ENCODE data around the gene AKIRIN2. TPM values are rescaled to one million over a fixed set of nuclear protein-coding genes. Genes with fewer than 3 reads are reported as not detected.
A peak's percentile ranks its signal among the peaks of the same experiment; 100 is the strongest.

AKIRIN2 gene
- total and polyA plus RNA-seq, 7 donors, result 16.6 to 40.2 (median 19.3) TPM

DNA sequence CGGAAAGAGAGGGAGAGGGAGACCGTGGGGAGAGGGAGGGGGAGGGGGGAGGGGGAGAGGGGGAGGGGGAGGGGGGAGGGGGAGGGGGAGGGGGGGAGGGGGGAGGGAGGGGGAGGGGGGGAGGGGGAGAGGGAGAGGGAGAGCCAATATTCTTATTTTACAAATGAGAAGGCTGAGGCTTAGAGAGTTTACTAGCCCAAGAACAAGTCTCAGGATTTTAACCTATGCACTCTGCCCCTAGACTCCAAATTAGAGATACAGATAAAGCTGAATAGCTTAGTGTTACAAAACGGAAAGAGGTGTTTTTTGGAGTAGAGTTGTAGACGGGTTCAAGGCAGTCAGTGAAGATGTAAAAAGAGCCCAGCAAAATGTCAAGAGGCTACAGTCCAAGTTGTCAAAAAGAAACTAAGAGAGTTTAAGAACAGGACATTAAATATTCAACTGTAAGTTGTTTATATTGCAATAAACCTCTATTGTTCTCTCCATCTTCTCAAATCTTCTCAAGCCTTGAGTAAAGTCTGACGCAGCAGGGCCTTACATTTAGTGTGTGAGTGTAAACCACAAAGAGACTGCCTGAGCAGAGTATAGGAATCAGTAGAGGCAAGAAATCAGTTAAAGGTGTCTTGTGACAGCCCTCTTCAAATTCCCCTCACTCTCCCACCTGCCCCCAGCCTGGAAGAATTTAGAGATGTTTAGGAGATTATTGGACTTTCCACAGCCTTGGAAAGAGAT lies 34.9 kb upstream of the AKIRIN2 start:
- TF ChIP-seq POLR2AphosphoS5 (IDR thresholded peaks at IDR 0.05) (no peak), POLR2A (IDR thresholded peaks at IDR 0.05) (no peak), EP300 (IDR thresholded peaks at IDR 0.05) (no peak)
- TF ChIP-seq, protein P1, sequence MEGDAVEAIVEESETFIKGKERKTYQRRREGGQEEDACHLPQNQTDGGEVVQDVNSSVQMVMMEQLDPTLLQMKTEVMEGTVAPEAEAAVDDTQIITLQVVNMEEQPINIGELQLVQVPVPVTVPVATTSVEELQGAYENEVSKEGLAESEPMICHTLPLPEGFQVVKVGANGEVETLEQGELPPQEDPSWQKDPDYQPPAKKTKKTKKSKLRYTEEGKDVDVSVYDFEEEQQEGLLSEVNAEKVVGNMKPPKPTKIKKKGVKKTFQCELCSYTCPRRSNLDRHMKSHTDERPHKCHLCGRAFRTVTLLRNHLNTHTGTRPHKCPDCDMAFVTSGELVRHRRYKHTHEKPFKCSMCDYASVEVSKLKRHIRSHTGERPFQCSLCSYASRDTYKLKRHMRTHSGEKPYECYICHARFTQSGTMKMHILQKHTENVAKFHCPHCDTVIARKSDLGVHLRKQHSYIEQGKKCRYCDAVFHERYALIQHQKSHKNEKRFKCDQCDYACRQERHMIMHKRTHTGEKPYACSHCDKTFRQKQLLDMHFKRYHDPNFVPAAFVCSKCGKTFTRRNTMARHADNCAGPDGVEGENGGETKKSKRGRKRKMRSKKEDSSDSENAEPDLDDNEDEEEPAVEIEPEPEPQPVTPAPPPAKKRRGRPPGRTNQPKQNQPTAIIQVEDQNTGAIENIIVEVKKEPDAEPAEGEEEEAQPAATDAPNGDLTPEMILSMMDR (IDR thresholded peaks at IDR 0.05), result no peak
- Histone ChIP-seq H3K9me3 (no peaks in the 10 kb centered on the region), H3K4me1 (peaks cover 0 to 8% (median 4%) of the 10 kb centered on the region in 4 donors), H3K4me3 (no peak overlapping the region), H3K27me3 (no peaks in the 10 kb centered on the region), H3K27ac (no peak overlapping the region), H3K36me3 (no peaks in the 10 kb centered on the region)
- intact Hi-C loops (cut with DNase I), result no loop called here
- no peak for DNase-seq
- 78 to 81% methylated on average over 3 to 4 of the region's 5 CpGs for WGBS, 2 donors

DNA sequence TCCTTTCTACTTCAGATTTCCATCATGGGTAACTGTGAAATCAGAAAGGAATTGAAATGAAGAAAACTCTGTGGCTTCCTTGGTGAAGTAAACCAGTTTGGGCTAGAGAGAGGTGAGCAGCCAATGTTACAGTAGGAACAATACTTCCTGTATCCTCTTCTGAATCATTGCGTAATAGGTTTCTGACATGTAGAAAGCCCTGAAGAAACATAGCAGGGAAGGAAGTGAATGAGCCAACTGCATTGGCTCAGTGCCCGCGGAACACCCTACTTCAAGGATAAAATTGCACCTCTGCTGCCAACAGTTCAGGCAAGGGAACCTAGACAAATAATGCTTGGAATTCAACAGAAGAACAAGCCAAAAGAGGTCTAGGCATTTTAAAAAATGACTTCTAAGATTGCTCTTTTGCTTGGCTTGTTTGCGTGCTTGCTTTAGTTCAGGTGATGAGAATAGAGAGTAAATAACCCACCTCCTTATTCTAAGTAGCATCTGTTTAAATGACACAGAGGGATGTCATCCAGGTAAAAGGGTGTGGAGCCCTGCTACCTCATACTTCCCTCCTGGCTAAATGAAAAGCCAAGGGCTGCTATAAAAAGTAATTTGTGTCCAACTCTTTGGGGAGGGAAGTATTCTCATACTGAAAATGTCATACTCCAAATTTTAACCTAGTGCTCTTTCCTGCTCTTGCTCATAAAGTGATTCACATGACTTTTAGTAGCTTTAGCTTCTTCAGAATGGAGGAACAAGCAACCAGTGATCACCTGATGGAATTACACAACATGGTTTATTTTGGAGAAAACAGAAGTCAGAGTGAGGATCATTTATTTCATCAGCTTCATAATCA lies 30.0 kb upstream of the AKIRIN2 start:
- Histone ChIP-seq H3K4me1 (peaks cover 0 to 10% (median 9%) of the 10 kb centered on the region in 4 donors), H3K9me3 (no peaks in the 10 kb centered on the region), H3K27me3 (no peaks in the 10 kb centered on the region), H3K36me3 (no peaks in the 10 kb centered on the region), H3K27ac (peak overlapping the region; percentile 32 to 79 (median 68)), H3K4me3 (no peak overlapping the region)
- DNase-seq, result peak; percentile 96
- peak in 2 of 4 donors; percentile 41 to 47 for TF ChIP-seq EP300 (IDR thresholded peaks at IDR 0.05)
- no peak for TF ChIP-seq POLR2A (IDR thresholded peaks at IDR 0.05)
- peak; percentile 60 to 84 (median 78) for TF ChIP-seq POLR2AphosphoS5 (IDR thresholded peaks at IDR 0.05)
- intact Hi-C loops (cut with DNase I), result loop anchor here (1.0 kb wide), 1 partner anchor 30 kb away; the partner anchor contains the start of gene AKIRIN2
- WGBS, 2 donors, result 11 to 29% methylated on average over 4 of the region's 4 CpGs

DNA sequence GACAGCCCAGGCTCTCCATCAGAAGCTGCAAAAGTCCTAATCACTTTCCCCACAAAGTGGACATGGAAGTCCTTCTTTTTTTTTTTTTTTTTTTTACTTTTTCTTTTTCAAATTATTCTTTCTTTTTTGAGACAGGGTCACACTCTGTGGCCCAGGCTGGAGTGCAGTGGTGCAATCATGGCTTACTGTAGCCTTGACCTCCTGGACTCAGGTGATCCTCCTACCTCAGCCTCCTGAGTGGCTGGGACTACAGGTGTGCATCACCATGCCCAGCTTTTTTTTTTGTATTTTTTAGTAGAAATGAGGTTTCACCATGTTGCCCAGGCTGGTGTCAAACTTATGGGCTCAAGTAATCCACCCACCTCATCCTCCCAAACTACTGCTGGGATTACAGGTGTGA lies 29.0 kb upstream of the AKIRIN2 start:
- Histone ChIP-seq H3K4me3 (no peak overlapping the region), H3K36me3 (no peaks in the 10 kb centered on the region), H3K27ac (no peak overlapping the region), H3K9me3 (no peaks in the 10 kb centered on the region), H3K27me3 (no peaks in the 10 kb centered on the region), H3K4me1 (peaks cover 0 to 10% (median 9%) of the 10 kb centered on the region in 4 donors)
- TF ChIP-seq POLR2AphosphoS5 (IDR thresholded peaks at IDR 0.05) (no peak), EP300 (IDR thresholded peaks at IDR 0.05) (no peak), POLR2A (IDR thresholded peaks at IDR 0.05) (no peak)
- TF ChIP-seq, protein P1 (IDR thresholded peaks at IDR 0.05), result no peak
- intact Hi-C loops (cut with DNase I), result no loop called here
- no peak for DNase-seq

DNA sequence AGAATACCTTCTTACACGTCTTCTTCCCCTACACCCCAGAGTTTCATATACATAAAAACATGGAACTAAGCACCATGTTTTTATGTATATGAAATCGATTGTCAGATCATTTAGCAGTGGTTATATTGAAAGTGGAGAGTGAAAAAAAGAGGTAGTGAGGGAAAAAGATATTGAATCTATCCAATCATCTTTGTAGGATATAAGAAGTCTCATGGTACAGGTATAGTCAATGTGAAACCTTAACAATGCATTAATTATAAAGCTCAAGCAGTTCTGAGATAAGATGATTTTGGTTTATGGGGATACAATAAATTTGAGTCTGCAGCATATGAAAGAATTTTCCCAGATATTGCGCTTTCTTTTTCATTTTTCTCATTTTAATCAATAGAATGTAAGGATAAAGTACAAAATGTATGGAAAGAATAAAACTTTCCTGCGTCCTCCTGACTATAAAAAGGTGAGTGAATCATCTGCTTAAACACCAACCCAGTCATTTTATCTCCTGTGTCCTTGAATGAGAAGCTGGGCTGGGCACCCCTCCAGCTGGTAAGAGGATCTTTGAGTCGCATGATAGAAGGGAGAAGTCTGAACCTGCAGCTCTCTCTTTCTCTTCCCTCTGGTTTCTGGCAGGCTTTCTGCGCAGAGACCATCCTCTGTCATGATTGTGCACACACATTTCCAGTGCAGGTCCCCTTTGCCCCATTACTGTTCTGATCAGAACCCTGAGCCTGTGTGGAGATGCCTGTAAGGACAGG lies 28.1 kb upstream of the AKIRIN2 start:
- 52 to 73% methylated on average over 6 of the region's 6 CpGs for WGBS, 2 donors
- intact Hi-C loops (cut with DNase I), result no loop called here

More for the DNA sequence above, 28.1 kb upstream of the AKIRIN2 start:
- Histone ChIP-seq H3K36me3 (no peaks in the 10 kb centered on the region), H3K4me1 (peaks cover 0 to 10% (median 9%) of the 10 kb centered on the region in 4 donors), H3K27ac (no peak overlapping the region), H3K9me3 (no peaks in the 10 kb centered on the region), H3K27me3 (no peaks in the 10 kb centered on the region), H3K4me3 (no peak overlapping the region)
- TF ChIP-seq EP300 (IDR thresholded peaks at IDR 0.05), result no peak
- TF ChIP-seq, protein P1 (IDR thresholded peaks at IDR 0.05), result no peak
- TF ChIP-seq POLR2AphosphoS5 (IDR thresholded peaks at IDR 0.05), result no peak
- TF ChIP-seq POLR2A (IDR thresholded peaks at IDR 0.05), result no peak
- DNase-seq, result peak; percentile 75
